PC-9 (cell line): ENCODE measurements around the gene LRP10. TPM values are rescaled to one million over a fixed set of nuclear protein-coding genes. Genes with fewer than 3 reads are reported as not detected.

Experiments
- BruUV-seq: library from RNA; stranded (reverse); fragments of 400-500 nt; replicated peaks from 2 replicates; lab custom pipeline; 2021; lab: Mats Ljungman, UMichigan
- CTCF ChIA-PET: fragments of 300-600 bp; sonication (Branson Sonifier 250); formaldehyde crosslinking; loops from one replicate; lab custom pipeline; 2022; ENCODE audit warnings: antibody characterized with exemption; lab: Charles Lee
- POLR2A ChIA-PET: fragments of 300-600 bp; sonication (Branson Sonifier 250); formaldehyde crosslinking; loops from one replicate; lab custom pipeline; 2022; ENCODE audit warnings: antibody characterized with exemption; ENCODE audit not compliant: unreplicated experiment; lab: Charles Lee
- DNase-seq, 2 experiments: peaks; one replicate each; pipeline versions ENCODE4 v3.0.0 to v3.0.0-alpha.2; 2015 to 2022; ENCODE audit warnings: mixed read lengths in 1 of 2
- H2AFZ ChIP-seq: fragments of 200-600 bp; sonication (generic); 2 replicates; pipeline ENCODE4 v1.8.1; 2017; ENCODE audit warnings: antibody characterized with exemption
- H3F3A ChIP-seq: fragments of 200-600 bp; sonication (generic); 2 replicates; pipeline ENCODE4 v1.8.1; 2017; ENCODE audit warnings: antibody characterized with exemption, mild to moderate bottlenecking, low read depth; ENCODE audit not compliant: insufficient read depth
- H3K27ac ChIP-seq: fragments of 200-600 bp; sonication (generic); 2 replicates; pipeline ENCODE4 v1.6.1; 2016; ENCODE audit warnings: mixed run types
- H3K27me3 ChIP-seq: fragments of 200-600 bp; sonication (generic); 2 replicates; pipeline ENCODE4 v1.6.1; 2016; ENCODE audit warnings: low read depth, mixed run types; ENCODE audit not compliant: insufficient read depth
- H3K36me3 ChIP-seq: fragments of 200-600 bp; sonication (generic); 2 replicates; pipeline ENCODE4 v1.6.1; 2016; ENCODE audit warnings: low read depth, mixed run types
- H3K4me1 ChIP-seq: fragments of 200-600 bp; sonication (generic); replicated peaks from 2 replicates; pipeline ENCODE4 v1.6.1; 2016; ENCODE audit warnings: mixed run types; ENCODE audit not compliant: insufficient read depth
- H3K4me2 ChIP-seq: fragments of 200-600 bp; sonication (generic); 2 replicates; pipeline ENCODE4 v1.6.1; 2017; ENCODE audit warnings: mixed run types
- H3K4me3 ChIP-seq: fragments of 200-600 bp; sonication (generic); 2 replicates; pipeline ENCODE4 v1.6.1; 2016; ENCODE audit warnings: mixed run types
- H3K79me2 ChIP-seq: fragments of 200-600 bp; sonication (generic); 2 replicates; pipeline ENCODE4 v1.6.1; 2017; ENCODE audit warnings: low read depth, mixed run types
- H3K9me2 ChIP-seq: fragments of 200-600 bp; sonication (generic); 2 replicates; pipeline ENCODE4 v1.8.1; 2017; ENCODE audit warnings: mild to moderate bottlenecking; ENCODE audit not compliant: insufficient read depth
- H3K9me3 ChIP-seq: fragments of 200-600 bp; sonication (generic); 2 replicates; pipeline ENCODE4 v1.8.1; 2016; ENCODE audit warnings: low read depth; ENCODE audit not compliant: insufficient read depth
- H4K20me1 ChIP-seq: fragments of 200-600 bp; sonication (generic); 2 replicates; pipeline ENCODE4 v1.8.1; 2017; ENCODE audit not compliant: insufficient read depth
- EZH2 ChIP-seq: fragments of 200-600 bp; sonication (generic); IDR thresholded peaks from 2 replicates; pipeline ENCODE4 v1.8.0; 2017; ENCODE audit warnings: antibody characterized with exemption, low read depth
- intact Hi-C: fragments of 100-400 bp; cut with micrococcal nuclease; formaldehyde crosslinking; loops from one replicate; pipeline ENCODE4 v1.10.0; 2022; ENCODE audit not compliant: unreplicated experiment
- total RNA-seq: library from RNA; stranded (reverse); gene quantifications from 2 replicates; pipeline ENCODE4 v1.2.3, GENCODE V29; 2021
- TF ChIP-seq, protein P1 (sequence below): fragments of 200-600 bp; sonication (generic); conservative IDR thresholded peaks from 2 replicates; pipeline ENCODE4 v1.6.1; 2017; ENCODE audit warnings: mixed run types, antibody characterized with exemption, mild to moderate bottlenecking, moderate library complexity

LRP10 gene
- total RNA-seq, 1 experiment from 2014 or later = 61.6 TPM

DNA sequence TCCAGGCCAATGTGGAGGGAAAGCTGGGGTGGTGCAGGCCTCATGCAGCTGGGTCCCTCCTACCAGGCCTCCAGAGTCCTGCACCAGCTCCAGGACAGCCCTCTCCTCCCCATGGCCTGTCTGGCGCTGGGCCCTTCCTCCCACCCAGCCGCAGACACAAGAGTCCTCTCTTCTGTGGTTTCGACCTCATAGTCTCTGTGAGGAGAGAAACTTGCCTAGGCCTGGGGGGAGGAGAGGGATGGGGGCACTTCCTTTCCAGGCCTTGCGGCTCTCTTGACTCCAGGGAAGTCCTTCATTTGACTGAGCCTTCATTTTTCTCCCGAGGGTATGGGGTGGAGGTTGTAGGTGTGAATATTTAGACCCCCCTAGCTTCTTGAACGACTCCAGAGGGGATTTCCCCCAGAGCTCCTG is 32.9 kb upstream of the LRP10 start:
- H3K27ac ChIP-seq = no peak overlapping the region
- H3F3A ChIP-seq = no peaks in the 10 kb centered on the region
- ChIA-PET CTCF (no interaction called here), POLR2A (interaction anchor here (0.5 kb wide), 1 partner anchor 64 kb away, joined by 5 read pairs; no protein-coding TSS in a partner anchor)
- no peaks in the 10 kb centered on the region for H3K9me2 ChIP-seq
- H3K4me3 ChIP-seq = no peak overlapping the region
- no peak overlapping the region for H2AFZ ChIP-seq
- no peaks in the 10 kb centered on the region for H3K4me1 ChIP-seq
- no peak for TF ChIP-seq EZH2
- TF ChIP-seq, protein P1, sequence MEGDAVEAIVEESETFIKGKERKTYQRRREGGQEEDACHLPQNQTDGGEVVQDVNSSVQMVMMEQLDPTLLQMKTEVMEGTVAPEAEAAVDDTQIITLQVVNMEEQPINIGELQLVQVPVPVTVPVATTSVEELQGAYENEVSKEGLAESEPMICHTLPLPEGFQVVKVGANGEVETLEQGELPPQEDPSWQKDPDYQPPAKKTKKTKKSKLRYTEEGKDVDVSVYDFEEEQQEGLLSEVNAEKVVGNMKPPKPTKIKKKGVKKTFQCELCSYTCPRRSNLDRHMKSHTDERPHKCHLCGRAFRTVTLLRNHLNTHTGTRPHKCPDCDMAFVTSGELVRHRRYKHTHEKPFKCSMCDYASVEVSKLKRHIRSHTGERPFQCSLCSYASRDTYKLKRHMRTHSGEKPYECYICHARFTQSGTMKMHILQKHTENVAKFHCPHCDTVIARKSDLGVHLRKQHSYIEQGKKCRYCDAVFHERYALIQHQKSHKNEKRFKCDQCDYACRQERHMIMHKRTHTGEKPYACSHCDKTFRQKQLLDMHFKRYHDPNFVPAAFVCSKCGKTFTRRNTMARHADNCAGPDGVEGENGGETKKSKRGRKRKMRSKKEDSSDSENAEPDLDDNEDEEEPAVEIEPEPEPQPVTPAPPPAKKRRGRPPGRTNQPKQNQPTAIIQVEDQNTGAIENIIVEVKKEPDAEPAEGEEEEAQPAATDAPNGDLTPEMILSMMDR = no peak
- DNase-seq = no peak
- H3K79me2 ChIP-seq = no peaks in the 10 kb centered on the region
- intact Hi-C loops = no loop called here
- H3K27me3 ChIP-seq = no peaks in the 10 kb centered on the region
- H4K20me1 ChIP-seq = no peaks in the 10 kb centered on the region
- H3K9me3 ChIP-seq = no peaks in the 10 kb centered on the region
- H3K4me2 ChIP-seq = no peak overlapping the region
- H3K36me3 ChIP-seq = no peaks in the 10 kb centered on the region
- no TSS peak for BruUV-seq

- Histone ChIP-seq H3K9me2 (no peaks in the 10 kb centered on the region), H4K20me1 (no peaks in the 10 kb centered on the region), H3K36me3 (no peaks in the 10 kb centered on the region), H3K4me3 (no peak overlapping the region), H3F3A (no peaks in the 10 kb centered on the region), H3K4me1 (no peaks in the 10 kb centered on the region), H3K79me2 (no peaks in the 10 kb centered on the region), H3K4me2 (no peak overlapping the region), H3K27me3 (no peaks in the 10 kb centered on the region), H3K9me3 (no peaks in the 10 kb centered on the region), H2AFZ (no peak overlapping the region), H3K27ac (no peak overlapping the region)
- DNase-seq = no peak
- intact Hi-C loops = no loop called here
- CTCF ChIA-PET = no interaction called here
- BruUV-seq = no TSS peak
- POLR2A ChIA-PET = interaction anchor here (0.5 kb wide), 1 partner anchor 63 kb away, joined by 5 read pairs; no protein-coding TSS in a partner anchor
- TF ChIP-seq, protein P1 = no peak
- TF ChIP-seq EZH2 = no peak
These were observed 32.3 kb upstream of the LRP10 start for GRCh38 chr14:22839159-22839779.

GRCh38 chr14:22841311-22841710 is 30.2 kb upstream of the LRP10 start:
- Histone ChIP-seq H4K20me1 (no peaks in the 10 kb centered on the region), H3K4me3 (no peak overlapping the region), H2AFZ (no peak overlapping the region), H3K4me2 (no peak overlapping the region), H3K9me3 (no peaks in the 10 kb centered on the region), H3K27me3 (no peaks in the 10 kb centered on the region), H3K36me3 (no peaks in the 10 kb centered on the region), H3K4me1 (no peaks in the 10 kb centered on the region), H3K27ac (no peak overlapping the region), H3K9me2 (no peaks in the 10 kb centered on the region), H3F3A (no peaks in the 10 kb centered on the region), H3K79me2 (no peaks in the 10 kb centered on the region)
- no peak for DNase-seq
- POLR2A ChIA-PET = no interaction called here
- CTCF ChIA-PET = no interaction called here
- TF ChIP-seq, protein P1 = no peak
- no peak for TF ChIP-seq EZH2
- BruUV-seq = no TSS peak
- intact Hi-C loops = no loop called here
